ENCODE measurements around the gene HTT. TPM values are rescaled to one million over a fixed set of nuclear protein-coding genes. Genes with fewer than 3 reads are reported as not detected.

The HTT gene
- polyA plus RNA-seq, 1 donor from 2014 or later, result 11.5 TPM

DNA sequence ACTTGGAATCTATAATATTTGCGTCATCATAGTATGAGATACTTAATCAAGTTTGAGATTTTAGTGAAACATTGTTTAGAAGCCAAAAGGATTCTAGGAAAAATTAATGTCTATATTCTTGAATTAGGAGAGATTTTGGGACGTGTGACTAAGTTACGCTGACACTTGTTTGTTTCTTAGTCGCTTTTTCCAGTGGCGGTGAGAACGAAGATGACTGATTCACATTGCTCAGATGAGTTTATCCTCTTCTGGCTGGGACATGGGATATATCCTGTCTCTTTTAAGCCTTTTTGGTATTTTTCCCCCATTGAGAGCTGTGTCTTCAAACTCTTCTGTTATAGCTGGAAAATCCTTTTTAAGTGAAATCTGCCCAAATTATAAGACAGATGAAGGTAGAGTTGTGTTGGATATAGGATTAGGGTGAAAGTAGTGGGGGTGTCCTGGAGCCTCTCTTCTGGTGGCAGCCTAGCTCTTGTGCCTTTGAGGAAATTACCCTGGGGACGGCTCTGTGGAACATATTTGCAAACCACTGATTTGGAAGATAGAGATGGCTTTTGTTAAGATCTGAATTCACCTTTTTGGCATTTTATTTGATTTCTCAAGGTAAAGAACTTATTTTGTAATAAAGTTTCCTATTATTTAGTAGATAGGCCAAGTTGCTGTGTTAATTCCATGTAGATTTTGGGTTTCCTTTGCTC lies 49.7 kb downstream of the HTT start:
- H3K9ac ChIP-seq (ENCODE audit: low read length), result no peak overlapping the region
- no peak overlapping the region for H2AFZ ChIP-seq (ENCODE audit: low read depth, low read length)
- H3K79me2 ChIP-seq (replicated peaks; ENCODE audit: insufficient read depth, low read length), result no peaks in the 10 kb centered on the region
- no peak overlapping the region for H3K27ac ChIP-seq (ENCODE audit: low read length)
- no peaks in the 10 kb centered on the region for H3K9me2 ChIP-seq (ENCODE audit: insufficient read depth, low read length)
- H3K27me3 ChIP-seq (ENCODE audit: insufficient read depth, low read depth, low read length), result no peaks in the 10 kb centered on the region
- no peak overlapping the region for H3K4me3 ChIP-seq (ENCODE audit: low read length)
- peaks cover 15% of the 10 kb centered on the region for H3K36me3 ChIP-seq (ENCODE audit: insufficient read depth, low read length)
- TF ChIP-seq EZH2 (IDR thresholded peaks at IDR 0.05; ENCODE audit: borderline replicate concordance, insufficient read depth, low read length, poor library complexity, severe bottlenecking) (no peak), MXI1 (conservative IDR thresholded peaks at IDR 0.05; ENCODE audit: poor library complexity, severe bottlenecking) (no peak), POLR2AphosphoS5 (IDR thresholded peaks at IDR 0.05) (no peak), SMC3 (conservative IDR thresholded peaks at IDR 0.05; ENCODE audit: poor library complexity) (no peak), TAF1 (IDR thresholded peaks at IDR 0.05; ENCODE audit: low read depth) (no peak), RAD21 (conservative IDR thresholded peaks at IDR 0.05) (no peak), EP300 (conservative IDR thresholded peaks at IDR 0.05; ENCODE audit: poor library complexity, severe bottlenecking) (no peak)
- TF ChIP-seq, protein P1, sequence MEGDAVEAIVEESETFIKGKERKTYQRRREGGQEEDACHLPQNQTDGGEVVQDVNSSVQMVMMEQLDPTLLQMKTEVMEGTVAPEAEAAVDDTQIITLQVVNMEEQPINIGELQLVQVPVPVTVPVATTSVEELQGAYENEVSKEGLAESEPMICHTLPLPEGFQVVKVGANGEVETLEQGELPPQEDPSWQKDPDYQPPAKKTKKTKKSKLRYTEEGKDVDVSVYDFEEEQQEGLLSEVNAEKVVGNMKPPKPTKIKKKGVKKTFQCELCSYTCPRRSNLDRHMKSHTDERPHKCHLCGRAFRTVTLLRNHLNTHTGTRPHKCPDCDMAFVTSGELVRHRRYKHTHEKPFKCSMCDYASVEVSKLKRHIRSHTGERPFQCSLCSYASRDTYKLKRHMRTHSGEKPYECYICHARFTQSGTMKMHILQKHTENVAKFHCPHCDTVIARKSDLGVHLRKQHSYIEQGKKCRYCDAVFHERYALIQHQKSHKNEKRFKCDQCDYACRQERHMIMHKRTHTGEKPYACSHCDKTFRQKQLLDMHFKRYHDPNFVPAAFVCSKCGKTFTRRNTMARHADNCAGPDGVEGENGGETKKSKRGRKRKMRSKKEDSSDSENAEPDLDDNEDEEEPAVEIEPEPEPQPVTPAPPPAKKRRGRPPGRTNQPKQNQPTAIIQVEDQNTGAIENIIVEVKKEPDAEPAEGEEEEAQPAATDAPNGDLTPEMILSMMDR (IDR thresholded peaks at IDR 0.05; ENCODE audit: poor library complexity, severe bottlenecking), result no peak
- TF ChIP-seq, protein P2, sequence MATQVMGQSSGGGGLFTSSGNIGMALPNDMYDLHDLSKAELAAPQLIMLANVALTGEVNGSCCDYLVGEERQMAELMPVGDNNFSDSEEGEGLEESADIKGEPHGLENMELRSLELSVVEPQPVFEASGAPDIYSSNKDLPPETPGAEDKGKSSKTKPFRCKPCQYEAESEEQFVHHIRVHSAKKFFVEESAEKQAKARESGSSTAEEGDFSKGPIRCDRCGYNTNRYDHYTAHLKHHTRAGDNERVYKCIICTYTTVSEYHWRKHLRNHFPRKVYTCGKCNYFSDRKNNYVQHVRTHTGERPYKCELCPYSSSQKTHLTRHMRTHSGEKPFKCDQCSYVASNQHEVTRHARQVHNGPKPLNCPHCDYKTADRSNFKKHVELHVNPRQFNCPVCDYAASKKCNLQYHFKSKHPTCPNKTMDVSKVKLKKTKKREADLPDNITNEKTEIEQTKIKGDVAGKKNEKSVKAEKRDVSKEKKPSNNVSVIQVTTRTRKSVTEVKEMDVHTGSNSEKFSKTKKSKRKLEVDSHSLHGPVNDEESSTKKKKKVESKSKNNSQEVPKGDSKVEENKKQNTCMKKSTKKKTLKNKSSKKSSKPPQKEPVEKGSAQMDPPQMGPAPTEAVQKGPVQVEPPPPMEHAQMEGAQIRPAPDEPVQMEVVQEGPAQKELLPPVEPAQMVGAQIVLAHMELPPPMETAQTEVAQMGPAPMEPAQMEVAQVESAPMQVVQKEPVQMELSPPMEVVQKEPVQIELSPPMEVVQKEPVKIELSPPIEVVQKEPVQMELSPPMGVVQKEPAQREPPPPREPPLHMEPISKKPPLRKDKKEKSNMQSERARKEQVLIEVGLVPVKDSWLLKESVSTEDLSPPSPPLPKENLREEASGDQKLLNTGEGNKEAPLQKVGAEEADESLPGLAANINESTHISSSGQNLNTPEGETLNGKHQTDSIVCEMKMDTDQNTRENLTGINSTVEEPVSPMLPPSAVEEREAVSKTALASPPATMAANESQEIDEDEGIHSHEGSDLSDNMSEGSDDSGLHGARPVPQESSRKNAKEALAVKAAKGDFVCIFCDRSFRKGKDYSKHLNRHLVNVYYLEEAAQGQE (IDR thresholded peaks at IDR 0.05; ENCODE audit: borderline replicate concordance), result no peak
- no peaks in the 10 kb centered on the region for H4K20me1 ChIP-seq (ENCODE audit: insufficient read depth)
- no peak overlapping the region for H3K4me2 ChIP-seq (ENCODE audit: low read length)
- H3K9me3 ChIP-seq (ENCODE audit: low read length), result no peaks in the 10 kb centered on the region
- no peaks in the 10 kb centered on the region for H3F3A ChIP-seq (ENCODE audit: insufficient read depth, low read length, poor library complexity, severe bottlenecking)

DNA sequence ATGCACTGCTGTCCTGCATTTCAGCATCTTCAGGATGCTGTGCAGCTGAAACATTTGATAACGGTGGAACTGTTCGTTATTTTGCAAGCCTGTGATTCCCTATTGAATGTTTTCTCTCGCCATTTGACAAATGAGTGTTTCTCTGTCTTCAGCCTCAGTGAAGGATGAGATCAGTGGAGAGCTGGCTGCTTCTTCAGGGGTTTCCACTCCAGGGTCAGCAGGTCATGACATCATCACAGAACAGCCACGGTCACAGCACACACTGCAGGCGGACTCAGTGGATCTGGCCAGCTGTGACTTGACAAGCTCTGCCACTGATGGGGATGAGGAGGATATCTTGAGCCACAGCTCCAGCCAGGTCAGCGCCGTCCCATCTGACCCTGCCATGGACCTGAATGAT lies 52.6 kb downstream of the HTT start:
- H3K27me3 ChIP-seq (ENCODE audit: insufficient read depth, low read depth, low read length), result no peaks in the 10 kb centered on the region
- no peaks in the 10 kb centered on the region for H3K79me2 ChIP-seq (replicated peaks; ENCODE audit: insufficient read depth, low read length)
- peaks cover 24% of the 10 kb centered on the region for H3K36me3 ChIP-seq (ENCODE audit: insufficient read depth, low read length)
- TF ChIP-seq EP300 (conservative IDR thresholded peaks at IDR 0.05; ENCODE audit: poor library complexity, severe bottlenecking) (no peak), MXI1 (conservative IDR thresholded peaks at IDR 0.05; ENCODE audit: poor library complexity, severe bottlenecking) (no peak), POLR2AphosphoS5 (IDR thresholded peaks at IDR 0.05) (no peak)
- no peaks in the 10 kb centered on the region for H3K9me3 ChIP-seq (ENCODE audit: low read length)
- H3F3A ChIP-seq (ENCODE audit: insufficient read depth, low read length, poor library complexity, severe bottlenecking), result no peaks in the 10 kb centered on the region
- no peak overlapping the region for H3K4me3 ChIP-seq (ENCODE audit: low read length)
- no peak overlapping the region for H3K4me2 ChIP-seq (ENCODE audit: low read length)
- no peaks in the 10 kb centered on the region for H3K9me2 ChIP-seq (ENCODE audit: insufficient read depth, low read length)
- no peaks in the 10 kb centered on the region for H4K20me1 ChIP-seq (ENCODE audit: insufficient read depth)
- no peak overlapping the region for H2AFZ ChIP-seq (ENCODE audit: low read depth, low read length)
- no peak overlapping the region for H3K9ac ChIP-seq (ENCODE audit: low read length)
- no peak overlapping the region for H3K27ac ChIP-seq (ENCODE audit: low read length)
